ENCODE results near the gene THSD8.
A peak's percentile ranks its signal among the peaks of the same experiment; 100 is the strongest.
"Not testable (repeated sequence)": the region's sequence is repeated elsewhere in the genome, so short reads cannot be mapped to it uniquely, and the experiment has no call there.

The THSD8 gene

GRCh38 chr19:12842511-12842910 is 40.6 kb downstream of the THSD8 start:
- no peak for DNase-seq (ENCODE audit: low read depth, low spot score)
- TF ChIP-seq, protein P1, sequence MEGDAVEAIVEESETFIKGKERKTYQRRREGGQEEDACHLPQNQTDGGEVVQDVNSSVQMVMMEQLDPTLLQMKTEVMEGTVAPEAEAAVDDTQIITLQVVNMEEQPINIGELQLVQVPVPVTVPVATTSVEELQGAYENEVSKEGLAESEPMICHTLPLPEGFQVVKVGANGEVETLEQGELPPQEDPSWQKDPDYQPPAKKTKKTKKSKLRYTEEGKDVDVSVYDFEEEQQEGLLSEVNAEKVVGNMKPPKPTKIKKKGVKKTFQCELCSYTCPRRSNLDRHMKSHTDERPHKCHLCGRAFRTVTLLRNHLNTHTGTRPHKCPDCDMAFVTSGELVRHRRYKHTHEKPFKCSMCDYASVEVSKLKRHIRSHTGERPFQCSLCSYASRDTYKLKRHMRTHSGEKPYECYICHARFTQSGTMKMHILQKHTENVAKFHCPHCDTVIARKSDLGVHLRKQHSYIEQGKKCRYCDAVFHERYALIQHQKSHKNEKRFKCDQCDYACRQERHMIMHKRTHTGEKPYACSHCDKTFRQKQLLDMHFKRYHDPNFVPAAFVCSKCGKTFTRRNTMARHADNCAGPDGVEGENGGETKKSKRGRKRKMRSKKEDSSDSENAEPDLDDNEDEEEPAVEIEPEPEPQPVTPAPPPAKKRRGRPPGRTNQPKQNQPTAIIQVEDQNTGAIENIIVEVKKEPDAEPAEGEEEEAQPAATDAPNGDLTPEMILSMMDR (IDR thresholded peaks at IDR 0.05; ENCODE audit: low read depth, low read length), result no peak
- in situ Hi-C loops (cut with HindIII; ENCODE audit: low sequenced_read_pairs), result no loop called here
- no peak overlapping the region for H3K4me3 ChIP-seq (ENCODE audit: low read depth, low read length)

DNA sequence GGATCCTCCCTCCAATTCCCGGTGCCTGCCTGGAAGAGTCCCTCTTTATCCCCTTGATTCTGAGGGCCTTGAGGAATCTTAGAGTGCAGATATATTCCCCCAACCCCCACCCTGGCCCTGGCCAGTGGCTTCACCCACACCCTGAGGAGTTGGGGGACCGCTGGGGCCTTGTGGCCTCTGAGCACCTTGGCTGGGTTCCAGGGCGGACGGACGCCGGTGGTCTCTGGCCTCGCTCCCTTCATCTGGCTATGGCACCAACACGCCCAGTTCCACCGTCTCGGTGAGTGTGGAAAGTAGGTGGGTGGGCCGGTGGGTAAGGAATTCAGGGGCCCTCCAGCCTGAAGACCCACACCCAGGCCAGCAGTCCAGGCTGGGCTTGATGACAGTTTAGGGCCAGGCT is 41.5 kb downstream of the THSD8 start:
- no peak overlapping the region for H3K4me3 ChIP-seq (ENCODE audit: low read depth, low read length)
- no peak for DNase-seq (ENCODE audit: low read depth, low spot score)
- in situ Hi-C loops (cut with HindIII; ENCODE audit: low sequenced_read_pairs), result no loop called here
- TF ChIP-seq, protein P1 (IDR thresholded peaks at IDR 0.05; ENCODE audit: low read depth, low read length), result no peak

DNA sequence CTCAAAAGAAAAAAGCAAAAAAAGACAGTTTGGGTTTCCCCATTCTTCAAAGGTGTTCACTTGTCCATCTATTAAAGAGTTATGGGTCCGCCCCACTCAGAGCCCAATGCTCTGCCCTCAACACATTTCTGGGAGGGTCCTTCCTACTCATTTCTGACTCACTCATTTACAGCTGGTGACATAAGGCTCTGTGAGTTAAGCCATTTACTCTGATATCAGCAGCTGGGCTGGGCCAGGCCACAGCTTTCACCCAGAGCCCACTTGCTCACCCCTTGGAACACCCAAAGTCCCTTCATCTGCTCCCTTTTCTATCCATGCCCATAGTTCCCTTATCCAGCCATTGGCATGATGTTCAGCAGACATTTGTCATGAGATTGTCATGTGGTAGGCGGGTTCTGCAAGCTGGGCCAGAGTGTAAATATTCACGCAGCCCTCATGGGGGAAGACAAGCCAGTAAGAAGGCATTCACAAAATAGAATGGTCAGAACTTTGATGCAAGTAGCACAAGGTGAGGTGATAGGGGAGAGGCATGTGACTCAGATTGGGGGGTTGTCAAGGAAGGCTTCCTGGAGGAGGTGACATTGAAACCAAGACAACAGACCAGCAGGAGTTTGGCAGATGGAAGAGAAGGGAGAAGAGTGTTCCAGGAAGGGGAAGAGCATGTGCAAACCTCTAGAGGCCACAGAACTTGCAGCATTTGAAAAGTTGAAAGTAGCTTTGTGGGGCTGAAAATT is 42.3 kb downstream of the THSD8 start:
- DNase-seq (ENCODE audit: low read depth, low spot score), result no peak
- TF ChIP-seq, protein P1 (IDR thresholded peaks at IDR 0.05; ENCODE audit: low read depth, low read length), result no peak
- H3K4me3 ChIP-seq (ENCODE audit: low read depth, low read length), result no peak overlapping the region
- in situ Hi-C loops (cut with HindIII; ENCODE audit: low sequenced_read_pairs), result no loop called here

DNA sequence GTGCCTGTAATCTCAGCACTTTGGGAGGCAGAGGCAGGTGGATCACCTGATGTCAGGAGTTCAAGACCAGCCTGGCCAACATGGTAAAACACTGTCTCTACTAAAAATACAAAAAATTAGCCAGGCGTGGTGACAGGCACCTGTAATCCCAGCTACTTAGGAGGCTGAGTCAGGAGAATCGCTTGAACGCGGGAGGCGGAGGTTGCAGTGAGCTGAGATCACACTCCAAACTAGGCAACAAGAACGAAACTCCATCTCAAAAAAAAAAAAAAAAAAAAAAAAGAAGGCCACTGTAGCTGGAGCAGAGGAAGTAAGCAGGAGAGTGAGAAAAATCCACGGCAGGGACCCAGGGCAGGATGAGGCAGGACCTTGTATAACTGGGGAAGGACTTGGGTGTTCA is 44.7 kb downstream of the THSD8 start:
- in situ Hi-C loops (cut with HindIII; ENCODE audit: low sequenced_read_pairs); DNase-seq (ENCODE audit: low read depth, low spot score); H3K4me3 ChIP-seq (ENCODE audit: low read depth, low read length): not testable (repeated sequence)

GRCh38 chr19:12847159-12848139 is 45.6 kb downstream of the THSD8 start:
- no peak overlapping the region for H3K4me3 ChIP-seq (ENCODE audit: low read depth, low read length)
- in situ Hi-C loops (cut with HindIII; ENCODE audit: low sequenced_read_pairs), result no loop called here
- TF ChIP-seq, protein P1 (IDR thresholded peaks at IDR 0.05; ENCODE audit: low read depth, low read length), result peak; percentile 88
- DNase-seq (ENCODE audit: low read depth, low spot score), result peak; percentile 66
